ENCODE results near the gene RXRA. TPM values are rescaled to one million over a fixed set of nuclear protein-coding genes. Genes with fewer than 3 reads are reported as not detected.

RXRA gene
- total and polyA plus RNA-seq, 2 of the 4 experiments (the other 2 are of a cell fraction), result 7.5 to 17.9 TPM

- peak overlapping the region; percentile 37 for H4K5ac ChIP-seq (ENCODE audit: low read depth, low read length)
- H3K4ac ChIP-seq (ENCODE audit: low read depth, low read length), result peak overlapping the region; percentile 100
- peaks cover 30% of the 10 kb centered on the region for H3K4me1 ChIP-seq (ENCODE audit: control insufficient read depth, insufficient read depth, low read length)
- no peaks in the 10 kb centered on the region for H3K27me3 ChIP-seq (ENCODE audit: control insufficient read depth, insufficient read depth, low read length)
- DNase-seq, result peak; percentile 55
- peak overlapping the region; percentile 57; the same call in 1 of the 2 replicates for H3K23ac ChIP-seq (ENCODE audit: low read depth, low read length)
- H4K20me1 ChIP-seq (ENCODE audit: insufficient read depth, low read length), result no peaks in the 10 kb centered on the region
- H3K9me1 ChIP-seq (ENCODE audit: insufficient read depth, low read length), result peaks cover 23% of the 10 kb centered on the region
- peak overlapping the region; percentile 88 for H2AK9ac ChIP-seq (replicated peaks; ENCODE audit: low read depth, low read length, poor library complexity)
- H3K27ac ChIP-seq (ENCODE audit: insufficient read depth, low read length), result peak overlapping the region; percentile 94
- BruUV-seq (replicated peaks), result no TSS peak
- peak overlapping the region; percentile 98 for H2BK5ac ChIP-seq (ENCODE audit: low read depth, low read length, poor library complexity, severe bottlenecking)
- ChIA-PET CTCF (no interaction called here), POLR2A (ENCODE audit: unreplicated experiment) (interaction anchor here (0.7 to 2.1 kb wide), 2 partner anchors 187 to 744 kb away, joined by 3 to 7 read pairs; no protein-coding TSS in a partner anchor)
- ATAC-seq (ENCODE audit: low read depth), result peak; percentile 7
- H3K36me3 ChIP-seq (ENCODE audit: control insufficient read depth, insufficient read depth, low read length), result no peaks in the 10 kb centered on the region
- WGBS, 2 experiments (ENCODE audit: extremely low coverage in 2 of 2, insufficient read length in 1 of 2), result 63% methylated on average over 14 of the region's 20 CpGs; no CpG with 5 or more reads in 1 of the 2 experiments
- H2BK15ac ChIP-seq (ENCODE audit: low read depth, low read length), result peak overlapping the region; percentile 94; the same call in 2 of the 3 replicates
- H3K14ac ChIP-seq (replicated peaks; ENCODE audit: low read depth, low read length), result peak overlapping the region; percentile 78
- H2AFZ ChIP-seq (replicated peaks; ENCODE audit: low read length, poor library complexity), result peak overlapping the region; percentile 79
- peak overlapping the region; percentile 99 for H2AK5ac ChIP-seq (ENCODE audit: low read depth, low read length)
- H2BK20ac ChIP-seq (ENCODE audit: low read depth, low read length), result peak overlapping the region; percentile 98
- H3K9ac ChIP-seq (ENCODE audit: low read depth, low read length), result no peak overlapping the region
- H3K9me3 ChIP-seq (ENCODE audit: control insufficient read depth, insufficient read depth, low read length), result peaks cover 5% of the 10 kb centered on the region; the same call in 1 of the 2 replicates
- H4K91ac ChIP-seq (ENCODE audit: insufficient read depth, low read depth, low read length), result peak overlapping the region; percentile 98
- peak overlapping the region; percentile 55; the same call in 1 of the 2 replicates for H3K18ac ChIP-seq (ENCODE audit: low read depth, low read length)
- H3K56ac ChIP-seq (ENCODE audit: extremely low read depth, insufficient read depth, low read length), result no peak overlapping the region
- TF ChIP-seq, protein P1, sequence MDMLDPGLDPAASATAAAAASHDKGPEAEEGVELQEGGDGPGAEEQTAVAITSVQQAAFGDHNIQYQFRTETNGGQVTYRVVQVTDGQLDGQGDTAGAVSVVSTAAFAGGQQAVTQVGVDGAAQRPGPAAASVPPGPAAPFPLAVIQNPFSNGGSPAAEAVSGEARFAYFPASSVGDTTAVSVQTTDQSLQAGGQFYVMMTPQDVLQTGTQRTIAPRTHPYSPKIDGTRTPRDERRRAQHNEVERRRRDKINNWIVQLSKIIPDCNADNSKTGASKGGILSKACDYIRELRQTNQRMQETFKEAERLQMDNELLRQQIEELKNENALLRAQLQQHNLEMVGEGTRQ (IDR thresholded peaks at IDR 0.05; ENCODE audit: low read depth, low read length), result no peak
- no peak for TF ChIP-seq ELK1 (IDR thresholded peaks at IDR 0.05; ENCODE audit: borderline replicate concordance, low read depth, low read length)
- peak; percentile 22; the same call in 1 of the 2 replicates for TF ChIP-seq SMC3 (IDR thresholded peaks at IDR 0.05; ENCODE audit: low read depth, low read length)
- TF ChIP-seq MAZ (IDR thresholded peaks at IDR 0.05; ENCODE audit: borderline replicate concordance, low read depth, low read length), result peak; percentile 44; the same call in 1 of the 2 replicates
- in situ Hi-C loops (cut with MboI; ENCODE audit: low sequenced_read_pairs) (no loop called here), intact Hi-C loops (cut with micrococcal nuclease) (loop anchor here (10.0 kb wide), 1 partner anchor 76 kb away; no protein-coding TSS in a partner anchor), dilution Hi-C loops (cut with HindIII; ENCODE audit: low sequenced_read_pairs, unreplicated experiment) (no loop called here)
- H3K4me2 ChIP-seq (ENCODE audit: low read depth, low read length), result no peak overlapping the region
- H2BK120ac ChIP-seq (ENCODE audit: low read depth, low read length), result peak overlapping the region; percentile 99
- H3K79me1 ChIP-seq (ENCODE audit: low read depth in 1 of 2, low read length in 2 of 2), result peaks cover 5 to 28% of the 10 kb centered on the region in 2 experiments; a peak in 2 of 4 replicates
- H4K8ac ChIP-seq (ENCODE audit: low read depth in 2 of 2, low read length in 2 of 2), result peak overlapping the region; percentile 90 to 97; a peak in 3 of 4 replicates
- no peak overlapping the region for H3K4me3 ChIP-seq (ENCODE audit: insufficient read depth, low read depth, low read length)
These were observed 132.2 kb downstream of the RXRA start for GRCh38 chr9:134458207-134459108.
